Peyer's patch (tissue), 4 donors: ENCODE data around the gene CEP350.

Experiments
- POLR2A ChIP-seq, 2 donors: fragments of 450-650 bp; IDR thresholded peaks; one replicate each; pipeline ENCODE4 v1.5.1; 2017; ENCODE audit warnings: antibody characterized with exemption in 2 of 2, mild to moderate bottlenecking in 2 of 2, moderate library complexity in 2 of 2
- TF ChIP-seq, protein P1 (sequence below), 6 experiments: fragments of 450-650 bp in 4 of 6; fragments of 200-600 bp in 2 of 6; sonication (generic) in 1 of 6; IDR thresholded peaks; one replicate each; pipeline ENCODE4 v1.5.1; 2017 to 2019; ENCODE audit warnings: antibody characterized with exemption in 6 of 6, mild to moderate bottlenecking in 3 of 6, moderate library complexity in 1 of 6

DNA sequence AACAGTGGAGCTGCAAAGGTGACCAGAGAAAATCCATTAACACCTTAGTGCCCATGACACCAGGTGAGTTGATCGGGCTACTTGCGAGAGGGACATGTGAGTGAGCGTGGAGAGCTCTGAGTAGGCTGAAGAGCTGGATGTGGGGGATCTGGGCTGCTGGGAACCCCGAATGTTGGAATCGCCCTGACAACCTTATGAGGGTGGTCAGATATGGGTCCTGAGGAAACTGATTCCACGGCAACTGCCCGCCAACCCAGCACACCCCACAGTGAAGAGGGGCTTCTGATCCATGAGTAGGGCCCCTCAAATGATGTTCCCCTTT lies 199.4 kb downstream of the CEP350 start:
- TF ChIP-seq, protein P1, sequence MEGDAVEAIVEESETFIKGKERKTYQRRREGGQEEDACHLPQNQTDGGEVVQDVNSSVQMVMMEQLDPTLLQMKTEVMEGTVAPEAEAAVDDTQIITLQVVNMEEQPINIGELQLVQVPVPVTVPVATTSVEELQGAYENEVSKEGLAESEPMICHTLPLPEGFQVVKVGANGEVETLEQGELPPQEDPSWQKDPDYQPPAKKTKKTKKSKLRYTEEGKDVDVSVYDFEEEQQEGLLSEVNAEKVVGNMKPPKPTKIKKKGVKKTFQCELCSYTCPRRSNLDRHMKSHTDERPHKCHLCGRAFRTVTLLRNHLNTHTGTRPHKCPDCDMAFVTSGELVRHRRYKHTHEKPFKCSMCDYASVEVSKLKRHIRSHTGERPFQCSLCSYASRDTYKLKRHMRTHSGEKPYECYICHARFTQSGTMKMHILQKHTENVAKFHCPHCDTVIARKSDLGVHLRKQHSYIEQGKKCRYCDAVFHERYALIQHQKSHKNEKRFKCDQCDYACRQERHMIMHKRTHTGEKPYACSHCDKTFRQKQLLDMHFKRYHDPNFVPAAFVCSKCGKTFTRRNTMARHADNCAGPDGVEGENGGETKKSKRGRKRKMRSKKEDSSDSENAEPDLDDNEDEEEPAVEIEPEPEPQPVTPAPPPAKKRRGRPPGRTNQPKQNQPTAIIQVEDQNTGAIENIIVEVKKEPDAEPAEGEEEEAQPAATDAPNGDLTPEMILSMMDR (IDR thresholded peaks at IDR 0.05) = no peak
- peak in 1 of 2 donors; percentile 23 for TF ChIP-seq POLR2A (IDR thresholded peaks at IDR 0.05)
